ENCODE measurements around the gene CNTN5. TPM values are rescaled to one million over a fixed set of nuclear protein-coding genes. Genes with fewer than 3 reads are reported as not detected.
A peak's percentile ranks its signal among the peaks of the same experiment; 100 is the strongest.

CNTN5 gene
- polyA plus RNA-seq, 3 donors: 14.5 to 19.1 (median 18.4) TPM

DNA sequence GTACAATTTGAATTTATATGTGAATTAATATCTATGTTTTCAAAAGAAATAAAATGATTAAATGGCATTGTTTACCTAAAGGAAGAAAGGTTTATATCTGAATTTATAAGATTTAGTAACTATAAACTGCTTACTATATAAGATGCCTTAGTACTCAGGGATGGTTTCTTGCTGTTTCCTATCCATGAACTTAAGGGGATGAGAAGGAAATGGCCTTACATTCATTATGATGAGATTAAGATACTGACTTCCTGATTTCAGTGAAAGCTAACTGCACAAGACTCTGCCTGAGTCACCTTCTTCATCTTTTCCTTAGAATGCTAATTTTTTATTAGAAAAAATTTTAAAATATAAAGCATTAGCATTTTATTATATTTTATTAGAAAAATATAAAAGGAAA is 1060.1 kb downstream of the CNTN5 start:
- no peak for DNase-seq

GRCh38 chr11:100093698-100094097 is 1072.9 kb downstream of the CNTN5 start:
- DNase-seq: no peak

DNA sequence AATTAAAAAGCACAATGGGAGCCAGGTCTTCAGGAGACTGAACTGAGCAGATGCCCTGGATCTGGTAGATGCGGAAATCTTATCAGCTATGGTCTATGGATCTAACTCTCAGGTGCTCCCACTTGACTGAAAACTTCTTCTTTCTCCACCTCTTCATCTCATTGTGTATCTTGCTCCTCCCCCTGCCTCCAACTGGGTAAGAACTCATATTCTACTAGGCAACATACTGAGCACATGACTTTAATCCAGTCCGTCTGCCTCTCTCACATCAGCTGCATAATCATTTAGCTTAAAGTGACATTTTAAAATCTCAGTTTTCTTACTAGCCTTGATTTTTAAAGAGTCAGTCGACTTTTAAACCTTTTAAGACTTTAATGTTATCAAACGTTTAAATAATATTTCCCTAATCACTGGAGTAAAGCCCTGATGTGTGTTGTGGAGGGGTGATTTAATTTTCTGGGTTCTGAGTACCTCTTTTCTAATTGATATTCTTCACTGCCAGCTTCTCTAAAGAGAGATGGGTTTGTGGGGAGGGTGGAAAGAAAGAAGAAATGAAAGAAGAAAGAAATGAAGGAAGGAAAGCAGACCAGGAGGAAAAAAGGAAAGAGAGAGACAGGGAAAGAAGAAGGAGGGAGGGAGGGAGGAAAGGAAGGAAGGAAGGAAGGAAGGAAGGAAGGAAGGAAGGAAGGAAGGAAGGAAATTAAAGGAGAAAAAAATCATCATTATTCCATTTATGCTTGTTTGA is 1073.5 kb downstream of the CNTN5 start:
- no peak for DNase-seq

GRCh38 chr11:100095809-100096208 is 1075.1 kb downstream of the CNTN5 start:
- DNase-seq: no peak

- DNase-seq: no peak
Measured at GRCh38 chr11:100098560-100098959, 1077.8 kb downstream of the CNTN5 start.

- no peak for DNase-seq
Measured at GRCh38 chr11:100105255-100105981, 1084.7 kb downstream of the CNTN5 start.

- no peak for DNase-seq
Measured at GRCh38 chr11:100105982-100106358, 1085.2 kb downstream of the CNTN5 start.

GRCh38 chr11:100119176-100119575 is 1098.4 kb downstream of the CNTN5 start:
- DNase-seq: no peak

DNA sequence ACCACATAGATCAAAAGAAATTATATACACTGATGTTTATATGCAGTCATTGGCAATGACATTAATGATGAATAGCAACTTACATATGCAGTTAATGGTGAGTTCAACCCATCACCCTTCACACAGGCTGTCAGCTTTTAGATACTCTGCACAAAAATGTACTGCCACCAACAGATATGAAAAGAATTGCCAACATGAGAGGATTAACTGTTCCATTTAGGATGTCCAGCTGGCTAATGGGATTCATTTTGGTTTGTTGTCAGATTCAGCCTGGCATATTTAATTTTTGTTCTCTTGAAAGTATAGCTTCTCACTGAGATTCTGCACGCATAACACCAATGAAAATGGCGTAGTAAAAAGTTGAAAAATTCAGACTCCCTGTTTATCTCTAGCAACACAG is 1112.4 kb downstream of the CNTN5 start:
- no peak for DNase-seq

- no peak for DNase-seq
Measured at GRCh38 chr11:100141201-100141600, 1120.5 kb downstream of the CNTN5 start.

GRCh38 chr11:100151944-100152343 is 1131.2 kb downstream of the CNTN5 start:
- DNase-seq: no peak

- DNase-seq: no peak
Measured at GRCh38 chr11:100152766-100153165, 1132.0 kb downstream of the CNTN5 start.

DNA sequence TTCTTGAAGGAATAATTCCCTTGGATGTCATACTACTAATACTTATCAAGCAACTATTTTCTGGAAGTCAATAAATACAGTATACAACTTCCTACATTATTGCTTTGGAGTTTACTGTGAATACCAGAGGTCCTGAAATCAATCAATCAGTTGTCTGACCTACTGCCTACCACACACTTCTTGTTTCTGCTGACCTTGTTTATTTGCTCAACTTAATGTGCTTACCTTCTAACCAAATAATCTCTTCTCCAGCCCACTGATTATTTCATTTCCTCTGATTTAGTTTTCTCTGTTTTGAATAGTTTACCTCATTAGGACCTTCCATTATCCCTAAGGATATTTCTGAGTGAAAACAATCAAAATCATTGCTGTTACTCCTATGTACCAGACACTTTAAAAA is 1142.7 kb downstream of the CNTN5 start:
- no peak for DNase-seq

DNA sequence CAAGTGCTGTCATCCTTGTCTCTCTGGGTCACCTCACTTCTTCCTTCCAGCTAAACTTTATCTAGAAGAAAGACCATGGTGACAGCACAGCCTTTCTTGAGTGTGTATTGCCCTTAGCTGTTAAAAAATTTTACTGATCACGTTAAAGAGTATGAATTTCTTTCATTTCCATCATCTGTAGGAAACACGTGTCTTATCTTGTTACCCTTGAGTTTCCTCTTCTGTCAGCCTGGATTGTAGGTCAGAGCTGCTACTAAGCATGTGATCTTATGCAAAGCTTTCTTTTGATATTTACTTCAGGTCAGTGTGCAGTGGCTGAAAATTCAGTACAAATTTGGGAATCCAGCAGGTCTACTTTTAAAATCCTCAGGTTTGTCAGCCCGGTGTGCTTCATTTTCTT is 1154.1 kb downstream of the CNTN5 start:
- DNase-seq: no peak

DNA sequence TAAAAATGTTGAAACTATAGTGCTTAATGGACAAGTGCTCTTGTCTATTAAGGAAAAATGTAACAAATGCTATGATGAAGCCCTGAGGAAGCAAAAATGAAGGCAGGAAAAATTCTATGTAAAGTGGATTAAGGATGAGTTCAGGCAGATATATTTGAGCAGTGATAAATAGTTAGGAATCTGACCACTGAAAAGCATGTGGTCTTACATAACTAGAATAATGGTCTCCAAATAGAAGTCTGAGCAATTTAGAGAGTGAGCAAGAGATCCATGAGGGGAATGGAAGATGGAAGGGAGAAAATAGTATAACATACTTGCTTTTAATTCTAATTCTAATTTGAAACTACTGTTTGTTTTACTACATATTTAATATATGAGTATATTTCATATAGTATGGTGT is 1155.7 kb downstream of the CNTN5 start:
- DNase-seq: no peak

GRCh38 chr11:100177651-100178050 is 1156.9 kb downstream of the CNTN5 start:
- no peak for DNase-seq

DNA sequence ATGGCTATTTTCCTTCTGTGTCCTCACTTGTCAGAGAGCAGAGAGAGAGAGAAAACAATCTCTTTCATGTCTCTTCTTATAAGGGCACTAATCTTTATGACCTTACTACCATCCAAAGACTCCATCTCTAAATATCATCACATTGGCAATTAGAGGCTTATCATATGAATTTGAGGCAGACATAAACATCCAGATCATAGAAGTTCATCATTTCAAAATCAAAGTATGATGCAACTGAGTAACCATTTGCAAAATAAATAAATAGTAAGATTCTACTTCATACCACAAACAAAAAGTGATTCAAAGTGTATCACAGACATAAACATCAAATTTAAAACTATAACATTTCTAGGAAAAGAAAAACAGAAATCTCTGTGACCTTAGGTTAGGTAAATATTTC is 1161.6 kb downstream of the CNTN5 start:
- DNase-seq: no peak

- no peak for DNase-seq
Measured at GRCh38 chr11:100182927-100183326, 1162.2 kb downstream of the CNTN5 start.

DNA sequence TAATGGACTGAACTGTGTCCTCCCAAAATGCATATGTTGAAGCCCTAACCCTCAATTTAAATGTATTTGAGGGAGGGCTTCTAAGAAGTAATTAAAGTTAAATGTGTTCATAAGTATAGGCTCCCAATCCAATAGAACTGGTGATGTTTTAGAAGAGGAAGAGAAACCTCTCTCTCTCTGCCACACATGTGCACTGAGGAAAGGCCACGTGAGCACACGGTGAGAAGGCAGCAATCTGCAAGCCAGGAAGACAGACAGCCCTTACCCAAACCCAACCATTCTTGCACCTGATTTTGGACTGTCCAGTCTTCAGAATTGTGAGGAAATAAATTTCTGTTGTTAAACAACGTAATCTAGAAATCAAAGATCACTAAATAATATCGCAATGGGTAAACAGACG is 1164.8 kb downstream of the CNTN5 start:
- DNase-seq: no peak

- no peak for DNase-seq
Measured at GRCh38 chr11:100188137-100188783, 1167.5 kb downstream of the CNTN5 start.

DNA sequence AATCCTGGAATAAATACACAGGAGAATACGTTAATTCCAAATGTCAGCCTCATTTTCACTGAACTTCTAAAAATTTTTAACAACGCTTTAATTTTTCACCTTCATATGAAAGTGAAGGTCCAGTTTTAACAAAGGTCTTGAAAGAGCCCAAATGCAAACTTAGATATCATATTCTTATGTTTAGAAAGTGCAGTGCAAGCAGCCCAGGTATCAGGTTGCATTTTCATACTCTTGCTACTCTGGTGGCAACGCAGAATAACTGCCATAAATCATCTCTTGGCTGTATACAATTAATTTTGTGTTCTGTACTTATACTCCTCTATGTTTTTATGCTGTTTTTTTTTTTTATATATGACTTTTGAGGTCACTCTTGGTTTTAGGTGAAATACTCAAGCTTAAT is 1169.6 kb downstream of the CNTN5 start:
- no peak for DNase-seq

GRCh38 chr11:100192181-100192580 is 1171.4 kb downstream of the CNTN5 start:
- peak; percentile 7 for DNase-seq

GRCh38 chr11:100203789-100204188 is 1183.0 kb downstream of the CNTN5 start:
- DNase-seq: no peak
